Astrocyte of the spinal cord (primary cell): ENCODE data around the gene BICDL2.

ENCODE experiments used
- DNase-seq: peaks from one replicate; pipeline ENCODE4 v3.0.0; 2011; ENCODE audit warnings: low read depth, low spot score
- H3K4me3 ChIP-seq: 2 replicates; pipeline ENCODE4 v1.5.1; 2011; ENCODE audit warnings: low read depth, mild to moderate bottlenecking, low read length, moderate library complexity
- CTCF ChIP-seq: IDR thresholded peaks from 2 replicates; pipeline ENCODE4 v1.5.1; 2012; ENCODE audit warnings: low read depth, mild to moderate bottlenecking, low read length, inconsistent platforms
- in situ Hi-C: cut with HindIII; loops from 2 replicates; pipeline ENCODE4 v1.10.0; 2017; ENCODE audit warnings: low sequenced_read_pairs

Gene BICDL2

GRCh38 chr16:3014971-3015370 is 21.8 kb downstream of the BICDL2 start:
- in situ Hi-C loops: no loop called here
- no peak for DNase-seq
- no peak for TF ChIP-seq CTCF
- H3K4me3 ChIP-seq: no peak overlapping the region

- no peak for DNase-seq
- TF ChIP-seq CTCF: no peak
- in situ Hi-C loops: no loop called here
- H3K4me3 ChIP-seq: no peak overlapping the region
Observed at GRCh38 chr16:3013998-3014690, 22.6 kb downstream of the BICDL2 start.

GRCh38 chr16:3013491-3013951 is 23.2 kb downstream of the BICDL2 start:
- no peak for DNase-seq
- TF ChIP-seq CTCF: no peak
- in situ Hi-C loops: no loop called here
- H3K4me3 ChIP-seq: no peak overlapping the region

GRCh38 chr16:3012828-3013420 is 23.8 kb downstream of the BICDL2 start, which contains the start of gene CLDN9:
Gene CLDN9, plus strand, starts transcription at chr16:3012923. Its CDS starts 440 bp downstream, at chr16:3013363.
- TF ChIP-seq CTCF: no peak
- DNase-seq: no peak
- no peak within 1 kb of the TSS for H3K4me3 ChIP-seq
- in situ Hi-C loops: no loop called here

- in situ Hi-C loops: no loop called here
- H3K4me3 ChIP-seq: no peak overlapping the region
- no peak for DNase-seq
- TF ChIP-seq CTCF: no peak
Observed at GRCh38 chr16:3012246-3012645, 24.5 kb downstream of the BICDL2 start.

GRCh38 chr16:3010510-3010909 is 26.2 kb downstream of the BICDL2 start:
- no peak overlapping the region for H3K4me3 ChIP-seq
- no peak for TF ChIP-seq CTCF
- DNase-seq: no peak
- in situ Hi-C loops: no loop called here
